ENCODE results near the gene RORC.

Gene RORC

DNA sequence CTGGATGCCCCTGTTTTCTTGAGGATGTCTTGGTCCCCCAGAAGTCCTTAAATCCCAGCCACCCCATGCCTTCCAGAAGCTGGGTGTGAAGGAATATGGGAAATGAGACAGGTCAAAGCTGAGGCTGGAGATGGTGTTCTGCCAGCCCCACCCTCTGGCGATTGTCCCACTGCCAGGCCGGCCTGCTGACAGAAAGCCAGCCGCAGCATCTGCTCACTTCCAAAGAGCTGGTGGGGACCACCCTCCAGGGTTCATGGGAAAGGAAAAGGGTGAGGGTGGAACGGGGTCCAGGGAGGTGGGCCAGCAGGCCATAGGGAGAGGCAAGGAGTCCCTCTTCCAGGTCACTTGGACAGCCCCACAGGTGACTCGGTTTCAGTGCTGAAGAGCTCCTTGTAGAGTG, 24.5 kb downstream of the RORC start:
- no peak for DNase-seq (ENCODE audit: low read depth)
- no peak overlapping the region for H3K4me3 ChIP-seq (ENCODE audit: low read length)
- TF ChIP-seq, protein P1, sequence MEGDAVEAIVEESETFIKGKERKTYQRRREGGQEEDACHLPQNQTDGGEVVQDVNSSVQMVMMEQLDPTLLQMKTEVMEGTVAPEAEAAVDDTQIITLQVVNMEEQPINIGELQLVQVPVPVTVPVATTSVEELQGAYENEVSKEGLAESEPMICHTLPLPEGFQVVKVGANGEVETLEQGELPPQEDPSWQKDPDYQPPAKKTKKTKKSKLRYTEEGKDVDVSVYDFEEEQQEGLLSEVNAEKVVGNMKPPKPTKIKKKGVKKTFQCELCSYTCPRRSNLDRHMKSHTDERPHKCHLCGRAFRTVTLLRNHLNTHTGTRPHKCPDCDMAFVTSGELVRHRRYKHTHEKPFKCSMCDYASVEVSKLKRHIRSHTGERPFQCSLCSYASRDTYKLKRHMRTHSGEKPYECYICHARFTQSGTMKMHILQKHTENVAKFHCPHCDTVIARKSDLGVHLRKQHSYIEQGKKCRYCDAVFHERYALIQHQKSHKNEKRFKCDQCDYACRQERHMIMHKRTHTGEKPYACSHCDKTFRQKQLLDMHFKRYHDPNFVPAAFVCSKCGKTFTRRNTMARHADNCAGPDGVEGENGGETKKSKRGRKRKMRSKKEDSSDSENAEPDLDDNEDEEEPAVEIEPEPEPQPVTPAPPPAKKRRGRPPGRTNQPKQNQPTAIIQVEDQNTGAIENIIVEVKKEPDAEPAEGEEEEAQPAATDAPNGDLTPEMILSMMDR (conservative IDR thresholded peaks at IDR 0.05; ENCODE audit: low read depth, low read length), result no peak

DNA sequence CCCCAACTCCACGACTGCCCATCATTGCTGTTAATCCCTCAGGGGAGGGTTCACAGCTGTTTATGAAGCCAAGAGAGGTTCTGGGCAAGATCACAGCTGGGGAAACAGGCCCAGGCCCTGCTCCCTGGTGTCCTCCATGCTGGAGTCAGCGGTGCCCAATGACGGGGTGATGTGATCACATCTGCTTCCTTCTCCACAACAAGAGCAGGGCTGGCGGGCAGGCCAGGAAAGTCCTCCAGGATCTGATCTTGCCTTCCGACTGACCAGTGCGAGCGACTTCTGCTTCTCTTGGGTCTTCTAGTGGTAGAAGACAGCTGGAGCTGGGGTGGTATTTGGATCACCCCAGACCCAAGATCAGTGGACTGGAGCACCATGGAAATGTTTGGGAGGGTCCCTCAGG, 25.4 kb downstream of the RORC start:
- no peak overlapping the region for H3K4me3 ChIP-seq (ENCODE audit: low read length)
- TF ChIP-seq, protein P1 (conservative IDR thresholded peaks at IDR 0.05; ENCODE audit: low read depth, low read length), result no peak
- no peak for DNase-seq (ENCODE audit: low read depth)

DNA sequence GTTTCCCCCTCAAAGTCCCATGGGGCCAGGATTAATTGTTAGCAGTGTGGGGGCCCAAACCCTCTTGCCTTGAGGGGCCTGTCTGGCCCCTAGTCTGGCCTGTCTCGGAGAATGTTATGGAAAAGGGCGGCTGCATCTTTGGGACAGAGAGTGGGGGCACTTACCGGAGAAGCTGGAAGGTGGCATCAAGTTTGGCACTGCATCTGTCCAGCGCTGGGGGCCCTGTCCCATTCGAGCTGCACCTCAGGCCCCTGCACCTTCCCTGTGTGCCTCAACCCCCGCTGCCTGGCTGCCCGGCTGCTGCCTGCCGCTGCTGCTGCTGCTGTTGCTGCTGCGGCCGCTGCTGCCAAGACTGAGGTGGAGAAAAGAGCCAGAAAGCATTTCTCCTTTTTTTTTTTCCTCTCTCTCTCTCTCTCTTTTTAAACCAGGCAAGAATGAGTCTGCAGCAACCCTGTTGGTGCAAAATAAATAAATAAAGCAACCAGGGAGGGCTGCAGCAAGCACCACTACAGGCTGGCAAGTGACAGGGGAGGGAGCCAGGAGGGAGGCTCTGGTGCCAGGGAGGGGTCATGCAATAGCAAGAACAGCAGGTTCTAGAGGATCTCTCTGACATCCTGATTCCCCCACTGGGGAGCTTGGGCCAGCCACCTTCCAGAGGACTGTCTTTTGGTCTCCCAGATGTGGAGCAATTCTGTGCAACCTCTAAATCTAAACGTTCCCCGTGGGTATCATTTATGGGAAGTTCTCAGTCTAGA, 26.4 kb downstream of the RORC start, which contains the start of gene LINGO4:
LINGO4 (minus strand) TSS at position 354 of the 755 bp plus-strand sequence. CDS start 2,715 bp downstream, outside the sequence.
- TF ChIP-seq, protein P1 (conservative IDR thresholded peaks at IDR 0.05; ENCODE audit: low read depth, low read length), result no peak
- DNase-seq (ENCODE audit: low read depth), result no peak
- no peak within 1 kb of the TSS for H3K4me3 ChIP-seq (ENCODE audit: low read length)

DNA sequence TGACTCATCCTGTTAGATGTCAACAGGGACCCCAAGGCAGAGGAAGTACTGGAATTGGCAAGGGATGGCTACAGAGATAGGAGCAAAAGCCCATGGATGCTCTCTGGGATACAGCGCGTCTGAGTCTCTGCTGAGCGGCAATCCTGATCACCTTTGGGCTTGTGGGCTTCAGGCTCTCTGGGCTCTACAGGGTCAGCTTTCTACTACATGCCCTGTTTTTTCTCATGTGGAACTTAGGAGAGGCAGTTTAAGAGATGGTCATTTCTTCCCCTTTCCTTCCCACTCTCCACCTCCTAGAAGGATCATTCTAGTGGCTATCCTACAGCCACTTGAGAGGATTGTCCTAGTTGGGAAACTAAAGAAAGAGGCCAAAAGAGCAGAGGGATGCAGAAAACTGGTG, 27.7 kb downstream of the RORC start:
- no peak for DNase-seq (ENCODE audit: low read depth)
- H3K4me3 ChIP-seq (ENCODE audit: low read length), result no peak overlapping the region
- TF ChIP-seq, protein P1 (conservative IDR thresholded peaks at IDR 0.05; ENCODE audit: low read depth, low read length), result no peak

DNA sequence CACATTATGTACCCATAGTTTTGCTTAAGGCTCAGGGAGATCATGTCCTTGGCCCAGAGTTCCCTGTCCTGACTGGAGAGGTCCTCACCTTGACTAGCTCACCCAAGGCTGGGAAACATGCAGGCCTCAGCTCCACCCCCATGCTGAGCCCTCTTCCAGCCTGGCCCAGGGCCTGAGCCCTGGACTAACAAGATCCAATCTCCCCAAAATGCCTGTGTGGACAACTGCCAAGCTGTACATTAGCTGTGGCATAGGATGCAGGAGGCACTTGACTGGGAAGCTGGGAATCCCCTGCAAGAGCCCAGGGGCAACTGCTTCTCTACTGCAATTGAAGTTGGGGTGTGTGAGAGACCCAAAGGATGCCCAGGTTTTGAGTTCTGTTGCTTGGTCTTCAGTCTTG, 28.4 kb downstream of the RORC start:
- TF ChIP-seq, protein P1 (conservative IDR thresholded peaks at IDR 0.05; ENCODE audit: low read depth, low read length), result no peak
- H3K4me3 ChIP-seq (ENCODE audit: low read length), result no peak overlapping the region
- no peak for DNase-seq (ENCODE audit: low read depth)

DNA sequence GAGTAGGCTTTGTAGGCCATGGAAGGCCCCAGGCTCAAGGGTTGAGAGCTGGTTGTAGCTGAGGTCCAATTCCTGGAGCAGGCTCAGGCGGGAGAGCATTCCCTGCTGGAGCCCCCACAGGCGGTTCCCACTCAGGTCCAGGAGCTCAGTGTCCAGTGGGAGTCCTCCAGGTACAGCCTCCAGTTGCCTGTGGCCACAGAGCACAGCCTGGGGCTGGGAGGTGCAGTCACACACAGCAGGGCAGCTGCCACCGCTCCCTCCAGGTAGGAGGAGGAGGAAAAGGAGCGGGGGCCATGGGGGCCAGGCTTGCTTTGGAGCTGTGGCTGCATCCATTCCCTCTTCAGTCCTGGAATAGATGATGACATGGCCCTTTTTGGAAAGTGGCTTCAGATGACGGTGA, 29.2 kb downstream of the RORC start:
- TF ChIP-seq, protein P1 (conservative IDR thresholded peaks at IDR 0.05; ENCODE audit: low read depth, low read length), result no peak
- DNase-seq (ENCODE audit: low read depth), result no peak
- H3K4me3 ChIP-seq (ENCODE audit: low read length), result no peak overlapping the region

DNA sequence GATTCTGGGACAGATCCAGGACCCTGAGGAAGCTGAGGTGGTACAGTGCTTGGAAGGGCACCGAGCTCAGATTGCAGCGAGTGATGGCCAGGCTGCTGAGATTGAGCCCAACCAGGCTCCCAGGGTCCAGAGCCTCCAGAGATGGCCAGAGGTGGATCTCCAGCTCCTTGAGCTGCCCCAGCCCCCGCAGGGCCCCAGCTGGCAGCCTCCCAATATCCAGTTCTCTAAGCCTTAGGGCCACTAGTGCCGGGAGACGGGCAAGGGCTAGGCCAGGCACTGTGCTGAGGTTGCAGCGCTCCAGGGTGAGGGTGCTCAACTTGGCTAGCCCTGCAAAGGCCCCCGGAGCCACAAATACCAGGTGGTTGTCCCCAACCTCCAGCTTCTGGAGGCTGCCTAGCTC, 29.8 kb downstream of the RORC start:
- TF ChIP-seq, protein P1 (conservative IDR thresholded peaks at IDR 0.05; ENCODE audit: low read depth, low read length), result no peak
- DNase-seq (ENCODE audit: low read depth), result no peak
- no peak overlapping the region for H3K4me3 ChIP-seq (ENCODE audit: low read length)

Measured in retinal pigment epithelial cell (primary cell).